GM10248 (cell line): ENCODE measurements around the gene ZNF581.

Source experiments
- CTCF ChIA-PET: fragments of 300-600 bp; sonication (Branson Sonifier 250); formaldehyde crosslinking; extraction: SDS; loops from one replicate; lab custom pipeline; 2021; ENCODE audit warnings: antibody characterized with exemption; lab: Yijun Ruan, JAX
- POLR2A ChIA-PET: fragments of 350-650 bp; sonication (Branson Sonifier 250); formaldehyde crosslinking; extraction: SDS; loops from one replicate; lab custom pipeline; 2020; ENCODE audit warnings: antibody characterized with exemption; lab: Yijun Ruan, JAX
- DNase-seq: peaks from one replicate; pipeline ENCODE4 v3.0.0; 2012; ENCODE audit errors: extremely low spot score
- CTCF ChIP-seq: IDR thresholded peaks from 2 replicates; pipeline ENCODE4 v1.5.1; 2012; ENCODE audit warnings: mild to moderate bottlenecking, low read depth; ENCODE audit errors: extremely low read depth, missing control alignments, control extremely low read depth

ZNF581 gene

GRCh38 chr19:55606817-55607216, 36.6 kb upstream of the ZNF581 start:
- POLR2A ChIA-PET, result no interaction called here
- no peak for TF ChIP-seq CTCF

GRCh38 chr19:55609326-55609725, 34.1 kb upstream of the ZNF581 start:
- CTCF ChIA-PET, result interaction anchor here (1.0 to 1.2 kb wide), 3 partner anchors 9 to 24 kb away, joined by 3 to 7 read pairs (median 5); no protein-coding TSS in a partner anchor
- TF ChIP-seq CTCF, result no peak
- DNase-seq, result no peak
- POLR2A ChIA-PET, result no interaction called here

More at GRCh38 chr19:55606817-55607216, 36.6 kb upstream of the ZNF581 start:
- CTCF ChIA-PET, result interaction anchor here (0.6 to 2.7 kb wide), 25 partner anchors 11 to 466 kb away, joined by 3 to 30 read pairs (median 5); partner anchors contain the start of genes U2AF2 and ZNF784
- DNase-seq, result no peak

GRCh38 chr19:55611300-55611982, 32.0 kb upstream of the ZNF581 start:
- no peak for DNase-seq
- no peak for TF ChIP-seq CTCF
- CTCF ChIA-PET, result interaction anchor here (1.1 to 2.2 kb wide), 3 partner anchors 11 to 21 kb away, joined by 3 to 11 read pairs (median 4); partner anchors contain the start of gene ZNF784
- POLR2A ChIA-PET, result no interaction called here

- TF ChIP-seq CTCF, result no peak
- ChIA-PET POLR2A (no interaction called here), CTCF (interaction anchor here (0.6 to 2.2 kb wide), 3 partner anchors 12 to 108 kb away, joined by 3 to 11 read pairs (median 4); partner anchors contain the start of gene ZNF784)
- no peak for DNase-seq
These were observed 31.3 kb upstream of the ZNF581 start for GRCh38 chr19:55611983-55612645.

- CTCF ChIA-PET, result no interaction called here
- POLR2A ChIA-PET, result no interaction called here
- TF ChIP-seq CTCF, result no peak
- DNase-seq, result no peak
These were observed 30.1 kb upstream of the ZNF581 start for GRCh38 chr19:55613396-55613795.

GRCh38 chr19:55613930-55614710, 29.3 kb upstream of the ZNF581 start:
- TF ChIP-seq CTCF, result no peak
- ChIA-PET CTCF (no interaction called here), POLR2A (no interaction called here)
- DNase-seq, result no peak
